ENCODE measurements around the gene PPP1R14C.

The PPP1R14C gene, protein sequence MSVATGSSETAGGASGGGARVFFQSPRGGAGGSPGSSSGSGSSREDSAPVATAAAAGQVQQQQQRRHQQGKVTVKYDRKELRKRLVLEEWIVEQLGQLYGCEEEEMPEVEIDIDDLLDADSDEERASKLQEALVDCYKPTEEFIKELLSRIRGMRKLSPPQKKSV

DNA sequence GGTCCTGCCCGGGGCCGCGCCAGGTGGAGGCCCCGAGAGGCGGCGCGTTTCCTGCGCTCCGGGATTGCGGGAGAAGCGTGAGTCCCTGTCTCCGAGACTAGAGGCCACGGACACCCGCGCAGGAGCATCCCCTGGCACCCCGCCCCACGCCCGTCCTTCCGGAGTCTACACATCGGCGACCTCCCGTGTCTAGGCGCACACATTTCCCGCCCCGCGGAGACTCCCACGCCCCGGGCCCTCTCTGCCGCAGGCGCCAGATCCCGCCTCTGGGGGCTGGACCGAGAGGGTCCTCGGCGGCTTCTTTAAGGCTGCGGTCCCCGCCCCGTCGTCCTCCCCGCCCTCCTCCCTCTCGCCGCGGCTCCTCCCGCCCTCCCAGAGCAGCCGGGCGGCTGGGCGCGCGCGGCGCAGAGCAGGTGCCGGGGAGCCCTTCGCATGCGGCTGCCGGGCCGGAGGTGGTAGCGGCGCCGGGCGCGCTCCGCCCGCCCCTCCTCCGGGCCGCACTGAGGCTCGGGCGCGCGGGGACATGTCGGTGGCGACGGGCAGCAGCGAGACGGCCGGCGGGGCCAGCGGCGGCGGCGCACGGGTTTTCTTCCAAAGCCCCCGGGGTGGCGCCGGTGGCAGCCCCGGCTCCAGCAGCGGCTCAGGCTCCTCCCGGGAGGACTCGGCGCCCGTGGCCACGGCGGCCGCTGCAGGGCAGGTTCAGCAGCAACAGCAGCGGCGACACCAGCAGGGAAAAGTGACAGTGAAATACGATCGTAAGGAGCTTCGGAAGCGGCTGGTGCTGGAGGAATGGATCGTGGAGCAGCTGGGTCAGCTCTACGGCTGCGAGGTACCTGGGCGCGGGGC, at the start of gene PPP1R14C:
Gene PPP1R14C (plus strand): TSS at position 375 of the 846 bp plus-strand sequence. CDS start 149 bp downstream, at position 524.
- no peaks in the 10 kb centered on the region for H3K36me3 Mint-ChIP-seq (ENCODE audit: low read depth)
- intact Hi-C loops (cut with micrococcal nuclease): no loop called here
- peaks cover 12% of the 10 kb centered on the region for H3K9me3 Mint-ChIP-seq
- H3K4me3 Mint-ChIP-seq: peak within 1 kb of the TSS; percentile 66
- no peak within 1 kb of the TSS for H3K27ac Mint-ChIP-seq
- peaks cover 73% of the 10 kb centered on the region for H3K27me3 Mint-ChIP-seq
- H3K4me1 Mint-ChIP-seq (ENCODE audit: low read depth): peaks cover 31% of the 10 kb centered on the region

DNA sequence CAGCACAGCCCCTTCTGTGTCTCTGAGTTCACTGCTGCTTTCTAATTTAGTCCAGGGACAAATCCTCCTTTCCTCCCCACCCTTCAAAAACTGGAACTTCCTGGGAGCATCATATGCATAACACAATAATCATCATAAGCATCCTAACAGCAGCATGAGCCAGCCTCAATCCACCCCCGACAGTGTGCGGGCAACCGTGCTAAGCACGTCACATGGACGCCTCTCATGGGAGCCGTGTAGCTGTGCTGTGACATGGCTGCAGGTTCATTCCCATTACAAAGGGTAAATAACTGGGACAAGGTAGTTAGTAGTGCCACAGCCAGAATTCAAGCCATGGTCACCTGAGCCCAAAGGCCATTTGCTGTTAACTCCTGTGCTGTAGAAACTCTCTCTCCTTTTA, 49.4 kb upstream of the PPP1R14C start:
- no peak overlapping the region for H3K4me3 Mint-ChIP-seq
- peaks cover 9% of the 10 kb centered on the region for H3K27me3 Mint-ChIP-seq
- no peaks in the 10 kb centered on the region for H3K9me3 Mint-ChIP-seq
- no peaks in the 10 kb centered on the region for H3K4me1 Mint-ChIP-seq (ENCODE audit: low read depth)
- intact Hi-C loops (cut with micrococcal nuclease): no loop called here
- no peaks in the 10 kb centered on the region for H3K36me3 Mint-ChIP-seq (ENCODE audit: low read depth)
- H3K27ac Mint-ChIP-seq: no peak overlapping the region

DNA sequence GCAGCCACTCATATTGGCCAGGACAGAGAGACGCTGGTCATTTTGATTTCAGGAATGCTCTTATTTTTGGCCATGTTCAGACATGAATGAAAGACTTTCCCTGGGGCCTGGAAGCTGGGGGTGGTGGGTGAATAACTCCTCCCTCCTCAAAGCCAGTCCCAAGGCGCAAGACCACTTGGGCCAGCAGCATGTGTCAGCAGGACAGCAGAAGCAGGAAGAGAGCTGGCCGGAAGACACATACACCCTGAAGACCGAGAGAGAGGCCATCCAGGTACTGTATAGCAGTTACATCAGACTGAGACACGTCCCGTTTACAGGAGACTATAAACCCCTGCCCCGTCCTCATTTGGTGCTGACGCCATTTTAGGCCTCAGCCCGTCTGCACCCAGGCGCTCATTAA, 44.7 kb upstream of the PPP1R14C start:
- H3K9me3 Mint-ChIP-seq: no peaks in the 10 kb centered on the region
- H3K27ac Mint-ChIP-seq: no peak overlapping the region
- intact Hi-C loops (cut with micrococcal nuclease): no loop called here
- peaks cover 5% of the 10 kb centered on the region for H3K27me3 Mint-ChIP-seq
- no peak overlapping the region for H3K4me3 Mint-ChIP-seq
- no peaks in the 10 kb centered on the region for H3K4me1 Mint-ChIP-seq (ENCODE audit: low read depth)
- no peaks in the 10 kb centered on the region for H3K36me3 Mint-ChIP-seq (ENCODE audit: low read depth)

DNA sequence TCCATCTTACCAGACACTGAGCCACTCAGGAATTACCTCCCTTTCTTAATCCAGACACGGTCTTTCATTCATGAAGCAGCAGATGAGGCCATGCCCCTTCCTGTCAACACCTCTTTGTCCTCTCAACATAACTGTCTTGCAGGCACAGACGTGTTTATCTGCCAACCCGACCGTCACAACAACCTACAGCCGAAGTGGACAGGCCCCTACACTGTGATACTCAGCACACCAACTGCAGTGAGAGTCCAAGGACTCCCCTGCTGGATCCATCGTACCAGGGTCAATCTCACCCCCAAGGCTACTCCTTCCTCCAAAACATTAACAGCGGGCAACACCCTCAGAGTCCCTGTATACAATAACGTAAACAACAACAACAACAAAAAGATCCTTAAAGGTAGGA, 43.3 kb upstream of the PPP1R14C start:
- intact Hi-C loops (cut with micrococcal nuclease): no loop called here
- Mint-ChIP-seq H3K27me3 (peaks cover 7% of the 10 kb centered on the region), H3K4me3 (no peak overlapping the region), H3K27ac (no peak overlapping the region), H3K36me3 (ENCODE audit: low read depth) (no peaks in the 10 kb centered on the region), H3K4me1 (ENCODE audit: low read depth) (no peaks in the 10 kb centered on the region), H3K9me3 (no peaks in the 10 kb centered on the region)

DNA sequence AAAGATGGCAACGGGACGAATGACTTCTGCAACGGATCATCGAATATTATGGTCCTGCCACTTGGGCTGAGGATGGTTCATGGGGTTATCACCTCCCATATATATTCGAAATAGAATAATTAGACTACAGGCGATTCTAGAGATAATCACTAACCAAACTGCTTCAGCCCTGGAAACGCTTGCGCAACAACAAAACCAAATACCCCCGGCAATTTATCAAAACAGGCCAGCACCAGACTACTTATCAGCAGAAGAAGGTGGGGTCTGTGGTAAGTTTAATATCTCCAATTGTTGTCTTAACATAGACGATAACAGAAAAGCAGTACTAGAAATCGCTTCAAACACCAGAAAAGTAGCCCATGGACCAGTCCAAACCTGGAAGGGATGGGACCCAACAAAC, 42.9 kb upstream of the PPP1R14C start:
- Mint-ChIP-seq H3K27me3 (peaks cover 5% of the 10 kb centered on the region), H3K9me3 (no peaks in the 10 kb centered on the region), H3K4me3 (no peak overlapping the region), H3K27ac (no peak overlapping the region), H3K36me3 (ENCODE audit: low read depth) (no peaks in the 10 kb centered on the region), H3K4me1 (ENCODE audit: low read depth) (no peaks in the 10 kb centered on the region)
- intact Hi-C loops (cut with micrococcal nuclease): no loop called here

DNA sequence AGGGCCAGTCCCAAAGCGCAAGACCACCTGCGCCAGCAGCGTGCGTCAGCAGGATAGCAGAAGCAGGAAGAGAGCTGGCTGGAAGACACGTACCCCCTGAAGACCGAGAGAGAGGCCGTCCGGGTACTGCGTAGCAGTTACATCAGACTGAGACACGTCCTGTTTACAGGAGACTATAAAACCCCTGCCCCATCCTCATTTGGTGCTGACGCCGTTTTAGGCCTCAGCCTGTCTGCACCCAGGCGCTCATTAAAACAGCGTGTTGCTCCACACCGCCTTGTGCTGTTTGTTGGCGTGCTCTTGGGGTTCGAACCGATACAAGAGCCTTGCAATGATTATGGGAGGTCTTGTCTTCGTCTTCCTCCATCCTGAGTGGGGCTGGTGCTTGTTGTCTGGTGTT, 42.1 kb upstream of the PPP1R14C start:
- Mint-ChIP-seq H3K27me3 (peaks cover 2% of the 10 kb centered on the region), H3K27ac (no peak overlapping the region), H3K9me3 (no peaks in the 10 kb centered on the region), H3K4me1 (ENCODE audit: low read depth) (no peaks in the 10 kb centered on the region), H3K4me3 (no peak overlapping the region), H3K36me3 (ENCODE audit: low read depth) (no peaks in the 10 kb centered on the region)
- intact Hi-C loops (cut with micrococcal nuclease): no loop called here

DNA sequence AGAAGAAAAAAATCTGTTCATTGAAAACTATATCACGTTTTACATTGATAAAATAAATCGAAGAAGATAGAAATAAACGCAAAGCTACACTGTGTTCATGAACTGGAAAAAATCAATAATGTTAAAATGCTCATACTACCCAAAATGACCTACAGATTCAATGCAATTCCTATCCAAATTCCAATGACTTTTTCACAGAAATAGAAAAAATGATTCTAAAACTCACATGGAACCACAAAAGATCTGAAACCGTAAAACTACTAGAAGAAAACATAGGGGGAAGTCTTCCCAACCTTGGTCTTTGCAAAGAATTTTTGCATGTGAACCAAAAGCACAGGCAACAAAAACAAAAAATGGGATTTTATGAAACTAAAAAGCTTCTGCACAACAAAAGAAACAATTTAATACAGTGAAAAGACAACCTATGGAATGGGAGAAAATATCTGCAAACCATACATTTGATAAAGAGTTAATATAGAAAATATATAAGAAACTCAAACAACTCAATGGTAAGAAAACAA, 40.0 kb upstream of the PPP1R14C start:
- H3K27ac Mint-ChIP-seq: no peak overlapping the region
- H3K4me1 Mint-ChIP-seq (ENCODE audit: low read depth): no peaks in the 10 kb centered on the region
- no peak overlapping the region for H3K4me3 Mint-ChIP-seq
- intact Hi-C loops (cut with micrococcal nuclease): no loop called here
- no peaks in the 10 kb centered on the region for H3K36me3 Mint-ChIP-seq (ENCODE audit: low read depth)
- no peaks in the 10 kb centered on the region for H3K9me3 Mint-ChIP-seq
- peaks cover 6% of the 10 kb centered on the region for H3K27me3 Mint-ChIP-seq

DNA sequence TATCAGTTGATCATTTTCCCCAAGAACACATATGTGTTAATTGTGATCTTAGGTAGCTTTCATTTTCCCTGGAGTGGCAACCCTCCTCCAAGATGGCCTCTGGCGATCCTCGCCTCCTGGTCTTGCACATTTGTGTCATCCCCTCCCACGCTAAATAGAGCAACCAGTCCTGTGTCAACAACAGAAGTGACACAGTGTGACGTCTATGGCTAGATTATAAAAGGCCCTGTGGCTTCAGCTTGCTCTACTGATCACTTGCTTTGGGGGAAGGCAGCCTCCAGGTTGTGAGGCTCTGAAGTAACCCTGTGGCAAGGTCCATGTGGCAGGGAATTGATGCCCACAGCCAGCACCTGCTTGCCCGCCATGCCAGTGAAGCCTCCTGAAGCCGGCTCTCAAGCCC, 30.6 kb upstream of the PPP1R14C start:
- Mint-ChIP-seq H3K27ac (no peak overlapping the region), H3K27me3 (peaks cover 3% of the 10 kb centered on the region), H3K36me3 (ENCODE audit: low read depth) (no peaks in the 10 kb centered on the region), H3K4me3 (no peak overlapping the region), H3K9me3 (no peaks in the 10 kb centered on the region), H3K4me1 (ENCODE audit: low read depth) (no peaks in the 10 kb centered on the region)
- intact Hi-C loops (cut with micrococcal nuclease): no loop called here

DNA sequence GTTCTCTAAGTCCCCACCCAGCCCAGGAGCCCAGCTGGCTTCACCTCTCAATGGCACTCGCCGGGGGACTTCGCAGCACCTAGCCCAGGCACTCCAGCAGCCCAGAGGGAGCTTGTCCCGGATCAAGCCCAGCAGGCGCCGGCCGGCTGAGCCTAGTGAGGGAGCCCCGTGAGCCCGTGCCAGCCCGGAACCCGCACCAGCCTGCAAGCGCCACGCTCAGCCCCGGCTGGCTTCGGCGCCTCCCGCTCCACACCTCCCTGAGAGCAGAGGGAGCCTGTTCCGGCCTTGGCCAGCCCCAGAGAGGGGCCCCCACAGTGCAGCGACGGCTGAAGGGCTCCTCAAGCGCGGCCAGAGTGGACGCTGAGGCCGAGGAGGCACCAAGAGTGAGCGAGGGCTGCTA, 27.1 kb upstream of the PPP1R14C start:
- no peak overlapping the region for H3K27ac Mint-ChIP-seq
- intact Hi-C loops (cut with micrococcal nuclease): no loop called here
- H3K4me3 Mint-ChIP-seq: no peak overlapping the region
- H3K4me1 Mint-ChIP-seq (ENCODE audit: low read depth): peaks cover 11% of the 10 kb centered on the region
- H3K9me3 Mint-ChIP-seq: no peaks in the 10 kb centered on the region
- no peaks in the 10 kb centered on the region for H3K36me3 Mint-ChIP-seq (ENCODE audit: low read depth)
- H3K27me3 Mint-ChIP-seq: peaks cover 11% of the 10 kb centered on the region

DNA sequence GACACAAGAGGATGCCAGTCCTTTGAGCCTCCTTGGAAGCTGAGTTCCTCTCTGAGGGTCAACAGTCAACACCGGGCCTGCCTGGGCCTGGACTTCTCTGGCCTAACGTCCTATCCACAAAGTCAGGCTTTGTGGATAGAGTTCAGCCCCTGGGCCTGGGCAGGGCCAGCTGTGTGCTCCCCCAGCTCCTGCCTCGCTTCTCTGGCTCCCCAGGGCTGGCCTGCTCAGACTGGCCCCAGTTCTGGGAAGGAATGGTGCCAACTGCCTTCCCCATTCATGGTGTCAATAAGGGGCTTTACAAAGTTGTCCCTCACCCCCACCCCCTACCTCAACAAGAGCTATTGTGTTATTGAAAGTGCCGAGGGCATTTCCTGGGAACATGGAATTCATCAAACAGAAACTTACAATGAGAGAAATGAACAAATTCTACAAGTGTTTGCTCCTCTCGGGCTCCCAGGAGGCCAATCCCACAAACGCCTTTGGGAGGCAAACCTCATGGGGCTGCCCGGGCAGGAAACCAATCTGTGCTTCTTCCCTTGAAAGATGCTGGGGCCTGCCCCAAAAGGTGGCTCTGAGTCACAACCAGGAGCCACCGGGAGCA, 26.5 kb upstream of the PPP1R14C start:
- Mint-ChIP-seq H3K27ac (no peak overlapping the region), H3K9me3 (no peaks in the 10 kb centered on the region), H3K4me3 (no peak overlapping the region), H3K27me3 (peaks cover 13% of the 10 kb centered on the region), H3K4me1 (ENCODE audit: low read depth) (peaks cover 11% of the 10 kb centered on the region), H3K36me3 (ENCODE audit: low read depth) (no peaks in the 10 kb centered on the region)
- intact Hi-C loops (cut with micrococcal nuclease): no loop called here

DNA sequence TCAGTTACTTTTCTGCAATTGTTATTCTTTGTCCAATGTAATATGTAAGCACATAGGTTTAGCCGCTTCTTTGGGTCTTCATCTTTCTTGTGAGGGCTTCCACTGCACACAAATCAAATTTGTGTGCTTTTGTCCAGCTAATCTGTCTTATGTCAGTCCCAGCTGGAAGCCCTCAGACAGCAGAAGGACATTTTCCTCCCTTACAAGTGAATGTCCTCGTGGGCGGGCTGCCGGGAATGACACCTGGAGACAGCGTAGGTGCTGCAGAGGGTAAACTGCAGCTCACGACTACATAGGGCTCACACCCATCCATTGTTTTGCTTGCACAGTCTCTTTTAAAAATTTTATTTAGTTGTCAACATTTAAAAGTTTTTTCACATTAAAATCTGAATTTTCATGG, 24.6 kb upstream of the PPP1R14C start:
- Mint-ChIP-seq H3K9me3 (no peaks in the 10 kb centered on the region), H3K27ac (no peak overlapping the region), H3K4me1 (ENCODE audit: low read depth) (peaks cover 11% of the 10 kb centered on the region), H3K4me3 (no peak overlapping the region), H3K36me3 (ENCODE audit: low read depth) (no peaks in the 10 kb centered on the region), H3K27me3 (peaks cover 21% of the 10 kb centered on the region)
- intact Hi-C loops (cut with micrococcal nuclease): no loop called here

DNA sequence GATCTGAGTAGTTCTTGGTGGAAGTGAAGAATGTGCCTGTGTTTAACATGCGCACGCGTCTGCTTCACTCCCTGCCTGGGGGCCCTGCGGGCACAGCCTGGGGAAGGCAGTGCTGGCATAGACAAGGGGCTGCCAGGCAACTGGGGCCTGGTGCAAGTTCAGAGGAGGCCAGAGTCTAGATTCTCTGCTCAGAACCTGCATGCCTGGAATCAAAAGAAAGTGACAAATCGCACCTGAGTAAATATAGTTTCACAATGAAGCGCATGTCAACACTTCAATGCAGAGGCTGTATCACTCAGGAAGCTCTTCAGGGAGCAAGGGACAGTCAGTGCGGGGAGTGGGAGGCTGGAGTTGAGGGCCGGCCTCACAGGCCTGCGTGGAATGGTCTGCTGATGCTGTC, 24.2 kb upstream of the PPP1R14C start:
- Mint-ChIP-seq H3K4me1 (ENCODE audit: low read depth) (peaks cover 11% of the 10 kb centered on the region), H3K27me3 (peaks cover 23% of the 10 kb centered on the region), H3K9me3 (no peaks in the 10 kb centered on the region), H3K4me3 (no peak overlapping the region), H3K27ac (no peak overlapping the region), H3K36me3 (ENCODE audit: low read depth) (no peaks in the 10 kb centered on the region)
- intact Hi-C loops (cut with micrococcal nuclease): no loop called here

DNA sequence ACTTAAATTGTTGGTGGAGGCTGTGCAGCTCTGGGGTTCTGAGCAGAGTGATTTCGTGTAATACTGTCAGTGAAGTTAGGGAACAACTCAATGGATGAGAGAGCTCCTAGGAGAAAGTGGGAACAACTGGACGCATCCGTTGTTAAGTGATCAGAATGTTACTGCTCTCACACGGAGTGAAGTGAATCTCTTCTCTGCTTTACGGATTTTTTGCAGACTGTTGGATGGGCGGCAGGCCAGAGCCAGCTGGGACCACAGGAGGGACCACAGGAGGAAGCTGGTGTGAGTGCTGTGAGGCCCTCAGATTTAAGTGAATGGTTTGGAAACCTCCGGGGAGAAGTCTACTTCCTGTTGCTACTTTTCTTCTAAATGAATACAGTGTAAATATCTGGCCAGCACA, 23.7 kb upstream of the PPP1R14C start:
- H3K4me3 Mint-ChIP-seq: no peak overlapping the region
- intact Hi-C loops (cut with micrococcal nuclease): no loop called here
- H3K9me3 Mint-ChIP-seq: no peaks in the 10 kb centered on the region
- H3K27me3 Mint-ChIP-seq: peaks cover 26% of the 10 kb centered on the region
- H3K4me1 Mint-ChIP-seq (ENCODE audit: low read depth): peaks cover 11% of the 10 kb centered on the region
- no peak overlapping the region for H3K27ac Mint-ChIP-seq
- no peaks in the 10 kb centered on the region for H3K36me3 Mint-ChIP-seq (ENCODE audit: low read depth)

DNA sequence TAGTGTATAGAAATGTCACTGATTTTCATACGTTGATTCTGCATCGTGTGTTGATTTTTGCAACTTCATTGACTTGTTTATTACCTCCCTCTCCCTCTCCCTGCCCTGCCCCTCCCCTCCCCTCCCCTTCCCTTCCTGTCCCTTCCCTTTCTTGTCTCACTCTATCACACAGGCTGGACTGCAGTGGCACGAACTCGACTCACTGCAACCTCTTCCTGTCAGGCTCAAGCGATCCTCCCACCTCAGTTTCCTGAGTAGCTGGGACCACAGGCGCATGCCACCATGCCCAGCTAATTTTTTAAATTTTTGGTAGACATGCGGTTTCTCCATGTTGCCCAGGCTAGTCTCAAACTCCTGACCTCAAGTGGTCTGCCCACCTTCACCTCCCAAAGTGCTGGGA, 19.2 kb upstream of the PPP1R14C start:
- no peaks in the 10 kb centered on the region for H3K36me3 Mint-ChIP-seq (ENCODE audit: low read depth)
- no peak overlapping the region for H3K27ac Mint-ChIP-seq
- intact Hi-C loops (cut with micrococcal nuclease): no loop called here
- no peaks in the 10 kb centered on the region for H3K9me3 Mint-ChIP-seq
- peaks cover 32% of the 10 kb centered on the region for H3K27me3 Mint-ChIP-seq
- no peak overlapping the region for H3K4me3 Mint-ChIP-seq
- H3K4me1 Mint-ChIP-seq (ENCODE audit: low read depth): peaks cover 11% of the 10 kb centered on the region
